WERI-Rb-1 (cell line): ENCODE data around the gene ZSWIM9.
"Not testable (repeated sequence)": the region's sequence is repeated elsewhere in the genome, so short reads cannot be mapped to it uniquely, and the experiment has no call there.

Experiments used
- DNase-seq: peaks from one replicate; pipeline ENCODE4 v3.0.0-alpha.2; 2020
- H3K27ac ChIP-seq: fragments of 250-450 bp; sonication (Bioruptor Pico); 2 replicates; pipeline ENCODE4 v1.5.1; 2020; ENCODE audit warnings: mild to moderate bottlenecking, moderate library complexity
- H3K27me3 ChIP-seq: fragments of 250-450 bp; sonication (Bioruptor Pico); 2 replicates; pipeline ENCODE4 v1.5.1; 2021; ENCODE audit warnings: mild to moderate bottlenecking, low read depth, moderate library complexity; ENCODE audit not compliant: insufficient read depth, severe bottlenecking
- H3K36me3 ChIP-seq: fragments of 250-450 bp; sonication (Bioruptor Pico); 2 replicates; pipeline ENCODE4 v1.5.1; 2020; ENCODE audit warnings: mild to moderate bottlenecking, moderate library complexity
- H3K4me3 ChIP-seq: 2 replicates; pipeline ENCODE4 v1.5.1; 2011; ENCODE audit warnings: low read depth, mild to moderate bottlenecking, control low read depth, low read length
- H3K9me3 ChIP-seq: fragments of 250-450 bp; sonication (Bioruptor Pico); 2 replicates; pipeline ENCODE4 v1.5.1; 2021; ENCODE audit warnings: mild to moderate bottlenecking, moderate library complexity; ENCODE audit not compliant: severe bottlenecking
- TF ChIP-seq, protein P1 (sequence below): IDR thresholded peaks from 2 replicates; pipeline ENCODE4 v1.5.1; 2011; ENCODE audit warnings: low read depth, mild to moderate bottlenecking, control low read depth, inconsistent platforms, low read length

The ZSWIM9 gene

DNA sequence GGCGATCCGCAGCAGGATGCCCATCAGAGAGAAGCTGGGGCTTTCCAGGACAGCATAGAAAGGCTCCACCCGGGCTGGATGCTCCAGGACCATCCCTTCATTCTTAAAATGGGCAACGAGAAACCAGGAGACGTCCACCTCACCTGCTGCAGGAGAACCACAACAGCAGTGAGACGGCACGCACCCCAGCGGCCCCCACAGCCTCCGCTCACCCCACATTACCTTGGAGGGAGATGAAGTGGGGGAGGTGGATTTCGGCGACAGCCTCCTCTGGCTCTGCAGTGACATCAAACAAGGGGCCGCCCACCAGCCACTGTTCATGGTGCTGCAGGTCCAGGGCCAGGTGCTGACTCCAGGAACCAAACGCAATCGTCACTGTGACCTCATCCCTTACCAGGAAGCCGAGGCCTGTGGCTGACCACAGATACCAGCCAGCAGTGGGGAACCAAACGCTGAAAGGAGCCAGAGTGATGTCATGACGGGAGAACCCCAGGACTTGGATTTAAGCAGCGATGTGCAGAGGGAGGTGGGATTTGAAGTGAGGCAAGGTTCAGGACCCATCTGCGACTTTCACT, 60.2 kb downstream of the ZSWIM9 start:
- Histone ChIP-seq H3K4me3 (no peak overlapping the region), H3K27me3 (no peaks in the 10 kb centered on the region), H3K9me3 (no peaks in the 10 kb centered on the region), H3K27ac (no peak overlapping the region), H3K36me3 (peaks cover 6% of the 10 kb centered on the region)
- DNase-seq: no peak
- TF ChIP-seq, protein P1, sequence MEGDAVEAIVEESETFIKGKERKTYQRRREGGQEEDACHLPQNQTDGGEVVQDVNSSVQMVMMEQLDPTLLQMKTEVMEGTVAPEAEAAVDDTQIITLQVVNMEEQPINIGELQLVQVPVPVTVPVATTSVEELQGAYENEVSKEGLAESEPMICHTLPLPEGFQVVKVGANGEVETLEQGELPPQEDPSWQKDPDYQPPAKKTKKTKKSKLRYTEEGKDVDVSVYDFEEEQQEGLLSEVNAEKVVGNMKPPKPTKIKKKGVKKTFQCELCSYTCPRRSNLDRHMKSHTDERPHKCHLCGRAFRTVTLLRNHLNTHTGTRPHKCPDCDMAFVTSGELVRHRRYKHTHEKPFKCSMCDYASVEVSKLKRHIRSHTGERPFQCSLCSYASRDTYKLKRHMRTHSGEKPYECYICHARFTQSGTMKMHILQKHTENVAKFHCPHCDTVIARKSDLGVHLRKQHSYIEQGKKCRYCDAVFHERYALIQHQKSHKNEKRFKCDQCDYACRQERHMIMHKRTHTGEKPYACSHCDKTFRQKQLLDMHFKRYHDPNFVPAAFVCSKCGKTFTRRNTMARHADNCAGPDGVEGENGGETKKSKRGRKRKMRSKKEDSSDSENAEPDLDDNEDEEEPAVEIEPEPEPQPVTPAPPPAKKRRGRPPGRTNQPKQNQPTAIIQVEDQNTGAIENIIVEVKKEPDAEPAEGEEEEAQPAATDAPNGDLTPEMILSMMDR: no peak

DNA sequence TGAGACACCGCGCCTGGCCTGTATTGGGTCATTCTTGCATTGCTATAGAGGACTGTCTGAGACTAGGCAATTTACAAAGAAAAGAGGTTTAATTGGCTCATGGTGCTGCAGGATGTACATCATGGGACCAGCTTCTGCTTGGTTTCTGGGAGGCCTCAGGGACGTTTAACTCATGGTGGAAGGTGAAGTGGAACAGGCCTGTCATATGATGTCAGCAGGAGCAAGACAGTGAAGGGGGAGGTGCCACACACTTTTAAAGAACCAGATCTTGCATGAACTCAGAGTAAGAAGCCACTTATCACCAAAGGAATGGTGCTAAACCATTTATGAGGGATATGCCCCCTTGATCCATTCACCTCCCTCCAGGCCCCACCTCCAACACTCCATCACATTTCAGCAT, 66.6 kb downstream of the ZSWIM9 start:
- DNase-seq: no peak
- TF ChIP-seq, protein P1: no peak
- no peak overlapping the region for H3K4me3 ChIP-seq
- H3K9me3 ChIP-seq: no peaks in the 10 kb centered on the region
- no peaks in the 10 kb centered on the region for H3K27me3 ChIP-seq
- no peak overlapping the region for H3K27ac ChIP-seq
- H3K36me3 ChIP-seq: peaks cover 7% of the 10 kb centered on the region

GRCh38 chr19:48239120-48239519, 68.6 kb downstream of the ZSWIM9 start:
- TF ChIP-seq, protein P1: no peak
- Histone ChIP-seq H3K9me3 (no peaks in the 10 kb centered on the region), H3K4me3 (no peak overlapping the region), H3K36me3 (peaks cover 4% of the 10 kb centered on the region), H3K27ac (no peak overlapping the region), H3K27me3 (no peaks in the 10 kb centered on the region)
- no peak for DNase-seq

- H3K9me3 ChIP-seq: no peaks in the 10 kb centered on the region
- TF ChIP-seq, protein P1: no peak
- DNase-seq: no peak
- H3K36me3 ChIP-seq: peaks cover 4% of the 10 kb centered on the region
- no peak overlapping the region for H3K27ac ChIP-seq
- H3K27me3 ChIP-seq: no peaks in the 10 kb centered on the region
- H3K4me3 ChIP-seq: no peak overlapping the region
Observed at GRCh38 chr19:48239582-48240141, 69.2 kb downstream of the ZSWIM9 start.

- not testable (repeated sequence) for H3K27ac ChIP-seq, H3K27me3 ChIP-seq, H3K9me3 ChIP-seq, H3K36me3 ChIP-seq, H3K4me3 ChIP-seq, DNase-seq
Observed at GRCh38 chr19:48241771-48242170, 71.3 kb downstream of the ZSWIM9 start.

- no peak for DNase-seq
- Histone ChIP-seq H3K9me3 (no peaks in the 10 kb centered on the region), H3K27ac (no peak overlapping the region), H3K4me3 (no peak overlapping the region), H3K36me3 (peaks cover 9% of the 10 kb centered on the region), H3K27me3 (no peaks in the 10 kb centered on the region)
- TF ChIP-seq, protein P1: no peak
Observed at GRCh38 chr19:48244281-48244680, 73.8 kb downstream of the ZSWIM9 start.
